ENCODE data around the gene PAPPA2. TPM values are rescaled to one million over a fixed set of nuclear protein-coding genes. Genes with fewer than 3 reads are reported as not detected.

Gene PAPPA2
- total and polyA plus RNA-seq, 2 donors (not counting 1 experiment from before 2014, with no cell fraction given): not detected

DNA sequence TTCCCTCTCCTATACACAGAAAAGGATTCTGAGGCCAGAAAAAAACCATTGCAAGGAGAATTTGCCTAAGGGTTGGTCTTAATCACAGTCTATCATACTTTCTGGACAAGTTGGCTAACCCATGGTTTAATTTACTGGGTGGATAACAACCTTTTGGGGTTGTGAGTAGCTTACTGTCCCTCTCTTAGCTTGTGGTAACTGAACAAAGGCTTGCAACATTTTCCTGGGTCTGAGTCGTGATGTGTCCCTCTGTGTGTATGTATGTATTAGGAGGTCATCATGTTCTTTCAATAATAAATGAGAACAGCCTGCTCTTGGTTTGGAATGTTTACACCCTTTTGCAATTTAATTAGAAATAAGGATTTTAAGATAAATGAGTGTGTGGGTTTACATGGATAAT lies 36.7 kb downstream of the PAPPA2 start:
- no peak overlapping the region for H3K4me2 ChIP-seq (replicated peaks; ENCODE audit: low read depth, low read length, poor library complexity, severe bottlenecking)
- H3K36me3 ChIP-seq (replicated peaks in 1 of 2; ENCODE audit: control extremely low read depth in 1 of 2, control insufficient read depth in 1 of 2, extremely low read depth in 1 of 2, insufficient read depth in 2 of 2, low read length in 1 of 2): no peaks in the 10 kb centered on the region
- TF ChIP-seq, protein P1, sequence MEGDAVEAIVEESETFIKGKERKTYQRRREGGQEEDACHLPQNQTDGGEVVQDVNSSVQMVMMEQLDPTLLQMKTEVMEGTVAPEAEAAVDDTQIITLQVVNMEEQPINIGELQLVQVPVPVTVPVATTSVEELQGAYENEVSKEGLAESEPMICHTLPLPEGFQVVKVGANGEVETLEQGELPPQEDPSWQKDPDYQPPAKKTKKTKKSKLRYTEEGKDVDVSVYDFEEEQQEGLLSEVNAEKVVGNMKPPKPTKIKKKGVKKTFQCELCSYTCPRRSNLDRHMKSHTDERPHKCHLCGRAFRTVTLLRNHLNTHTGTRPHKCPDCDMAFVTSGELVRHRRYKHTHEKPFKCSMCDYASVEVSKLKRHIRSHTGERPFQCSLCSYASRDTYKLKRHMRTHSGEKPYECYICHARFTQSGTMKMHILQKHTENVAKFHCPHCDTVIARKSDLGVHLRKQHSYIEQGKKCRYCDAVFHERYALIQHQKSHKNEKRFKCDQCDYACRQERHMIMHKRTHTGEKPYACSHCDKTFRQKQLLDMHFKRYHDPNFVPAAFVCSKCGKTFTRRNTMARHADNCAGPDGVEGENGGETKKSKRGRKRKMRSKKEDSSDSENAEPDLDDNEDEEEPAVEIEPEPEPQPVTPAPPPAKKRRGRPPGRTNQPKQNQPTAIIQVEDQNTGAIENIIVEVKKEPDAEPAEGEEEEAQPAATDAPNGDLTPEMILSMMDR (IDR thresholded peaks at IDR 0.05): no peak
- no peak for TF ChIP-seq EZH2 (IDR thresholded peaks at IDR 0.05; ENCODE audit: borderline replicate concordance, insufficient read depth, low read depth, low read length, poor library complexity, severe bottlenecking)
- no peaks in the 10 kb centered on the region for H3K9me3 ChIP-seq (ENCODE audit: control extremely low read depth in 1 of 3, control insufficient read depth in 2 of 3, insufficient read depth in 1 of 3, low read length in 2 of 3)
- Mint-ChIP-seq H3K9me3 (ENCODE audit: insufficient read depth) (no peaks in the 10 kb centered on the region), H3K4me1 (no peaks in the 10 kb centered on the region), H3K27me3 (peaks cover 17% of the 10 kb centered on the region), H3K27ac (no peak overlapping the region), H3K4me3 (no peak overlapping the region)
- DNase-seq: no peak
- CTCF ChIA-PET: no interaction called here
- H3K27ac ChIP-seq (ENCODE audit: low read length in 2 of 2): no peak overlapping the region
- no peaks in the 10 kb centered on the region for H3K27me3 ChIP-seq (replicated peaks in 1 of 4; ENCODE audit: control extremely low read depth in 1 of 4, control insufficient read depth in 3 of 4, insufficient read depth in 4 of 4, low read length in 3 of 4)
- H4K20me1 ChIP-seq (ENCODE audit: control insufficient read depth, insufficient read depth, low read length, poor library complexity, severe bottlenecking): no peaks in the 10 kb centered on the region
- no CpG with 5 or more reads among the region's 1 CpG for WGBS (ENCODE audit: insufficient coverage)
- H3K79me2 ChIP-seq (ENCODE audit: control insufficient read depth, insufficient read depth, low read length): no peaks in the 10 kb centered on the region
- H3K4me1 ChIP-seq (ENCODE audit: control insufficient read depth in 2 of 2, insufficient read depth in 2 of 2, low read length in 2 of 2): no peaks in the 10 kb centered on the region
- no peak overlapping the region for H3K9ac ChIP-seq (ENCODE audit: low read length)
- POLR2A ChIA-PET: no interaction called here
- no peak for ATAC-seq (ENCODE audit: low read depth)
- no peak overlapping the region for H2AFZ ChIP-seq (ENCODE audit: insufficient read depth, low read depth, low read length, poor library complexity, severe bottlenecking)
- intact Hi-C loops (cut with micrococcal nuclease): no loop called here
- H3K4me3 ChIP-seq (ENCODE audit: control extremely low read depth in 1 of 5, extremely low read depth in 1 of 5, insufficient read depth in 1 of 5, low read depth in 2 of 5, low read length in 4 of 5): no peak overlapping the region

DNA sequence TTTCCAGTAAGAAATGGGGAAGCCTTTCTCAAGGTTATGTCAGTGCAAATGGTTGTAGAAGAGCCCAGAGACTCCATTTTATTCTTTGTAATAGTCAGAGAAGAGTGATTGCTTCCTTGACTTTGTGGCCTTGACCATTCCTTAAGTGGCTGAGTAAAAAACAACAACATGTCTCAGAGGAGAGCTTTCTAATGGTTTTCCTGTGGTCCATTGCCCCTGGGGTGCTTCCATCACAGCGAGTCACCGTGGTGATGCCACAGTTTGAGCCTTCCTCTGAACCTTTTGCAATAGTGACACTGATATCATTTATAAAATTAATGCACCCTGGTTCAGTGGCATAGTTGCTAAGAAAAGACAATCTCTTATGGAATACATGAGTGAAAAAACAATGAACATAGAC lies 38.6 kb downstream of the PAPPA2 start:
- no peak for ATAC-seq (ENCODE audit: low read depth)
- Histone ChIP-seq H3K27me3 (replicated peaks in 1 of 4; ENCODE audit: control extremely low read depth in 1 of 4, control insufficient read depth in 3 of 4, insufficient read depth in 4 of 4, low read length in 3 of 4) (peaks cover 0 to 7% (median 0%) of the 10 kb centered on the region in 4 experiments), H3K27ac (ENCODE audit: low read length in 2 of 2) (no peak overlapping the region), H3K79me2 (ENCODE audit: control insufficient read depth, insufficient read depth, low read length) (no peaks in the 10 kb centered on the region), H2AFZ (ENCODE audit: insufficient read depth, low read depth, low read length, poor library complexity, severe bottlenecking) (no peak overlapping the region), H3K4me3 (ENCODE audit: control extremely low read depth in 1 of 5, extremely low read depth in 1 of 5, insufficient read depth in 1 of 5, low read depth in 2 of 5, low read length in 4 of 5) (no peak overlapping the region), H3K9ac (ENCODE audit: low read length) (no peak overlapping the region), H3K36me3 (replicated peaks in 1 of 2; ENCODE audit: control extremely low read depth in 1 of 2, control insufficient read depth in 1 of 2, extremely low read depth in 1 of 2, insufficient read depth in 2 of 2, low read length in 1 of 2) (no peaks in the 10 kb centered on the region), H3K4me2 (replicated peaks; ENCODE audit: low read depth, low read length, poor library complexity, severe bottlenecking) (no peak overlapping the region), H3K4me1 (ENCODE audit: control insufficient read depth in 2 of 2, insufficient read depth in 2 of 2, low read length in 2 of 2) (no peaks in the 10 kb centered on the region), H4K20me1 (ENCODE audit: control insufficient read depth, insufficient read depth, low read length, poor library complexity, severe bottlenecking) (no peaks in the 10 kb centered on the region), H3K9me3 (ENCODE audit: control extremely low read depth in 1 of 3, control insufficient read depth in 2 of 3, insufficient read depth in 1 of 3, low read length in 2 of 3) (no peaks in the 10 kb centered on the region)
- Mint-ChIP-seq H3K4me3 (no peak overlapping the region), H3K4me1 (no peaks in the 10 kb centered on the region), H3K27me3 (peaks cover 31% of the 10 kb centered on the region), H3K27ac (no peak overlapping the region), H3K9me3 (ENCODE audit: insufficient read depth) (no peaks in the 10 kb centered on the region)
- no peak for TF ChIP-seq EZH2 (IDR thresholded peaks at IDR 0.05; ENCODE audit: borderline replicate concordance, insufficient read depth, low read depth, low read length, poor library complexity, severe bottlenecking)
- TF ChIP-seq, protein P1 (IDR thresholded peaks at IDR 0.05): no peak
- ChIA-PET CTCF (no interaction called here), POLR2A (no interaction called here)
- WGBS (ENCODE audit: insufficient coverage): no CpG with 5 or more reads among the region's 2 CpGs
- intact Hi-C loops (cut with micrococcal nuclease): no loop called here
- DNase-seq: no peak

Data from B cell (primary cell).